GM18499 (cell line): ENCODE measurements around the gene CDC42BPG.
A peak's percentile ranks its signal among the peaks of the same experiment; 100 is the strongest.

Experiments used
- ATAC-seq: cut with Tn5 transposase; IDR thresholded peaks from one replicate; pipeline ENCODE4 v1.9.1; 2021; ENCODE audit warnings: moderate number of reproducible peaks; ENCODE audit not compliant: insufficient read depth, unreplicated experiment

Gene CDC42BPG

DNA sequence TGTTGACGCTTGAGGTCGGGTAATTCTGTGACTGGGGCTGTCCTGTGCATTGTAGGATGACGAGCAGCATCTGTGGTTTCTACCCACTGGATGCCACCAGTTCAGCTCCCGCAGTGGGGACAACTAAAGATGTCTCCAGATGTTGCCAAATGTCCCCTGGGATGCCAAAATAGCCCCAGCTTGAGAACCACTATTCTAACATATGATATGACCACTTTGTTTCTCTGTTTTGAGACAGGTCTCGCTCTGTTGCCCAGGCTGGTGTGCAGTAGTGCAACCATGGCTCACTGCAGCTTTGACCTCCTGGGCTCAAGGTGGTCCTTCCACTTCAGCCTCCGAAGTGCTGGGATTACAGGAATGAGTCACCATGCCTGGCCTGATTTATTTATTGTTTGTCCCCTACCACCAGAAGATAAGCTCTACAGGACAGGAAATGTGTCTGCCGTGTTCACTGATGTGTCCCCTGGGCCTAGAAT is 29.7 kb downstream of the CDC42BPG start:
- ATAC-seq = peak; percentile 51

DNA sequence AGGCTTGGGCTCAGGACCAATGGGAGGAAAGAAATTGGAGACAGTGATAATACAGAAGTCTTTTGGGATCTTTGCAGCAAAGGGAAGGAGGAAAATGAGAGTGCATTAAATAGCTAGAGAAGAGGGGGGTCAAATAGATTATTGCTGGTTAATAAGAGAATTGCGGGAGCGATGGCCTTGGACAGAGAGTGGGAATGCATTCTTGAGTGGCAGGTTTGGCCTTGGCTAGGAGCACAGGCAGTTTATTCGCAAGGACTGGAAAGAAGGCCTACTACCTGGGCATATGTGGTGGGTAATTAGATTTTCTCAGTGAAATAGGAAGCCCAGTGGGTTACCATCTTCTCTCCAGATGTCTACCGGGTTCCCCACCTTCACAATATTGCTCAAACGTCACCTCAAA is 30.6 kb downstream of the CDC42BPG start:
- no peak for ATAC-seq

DNA sequence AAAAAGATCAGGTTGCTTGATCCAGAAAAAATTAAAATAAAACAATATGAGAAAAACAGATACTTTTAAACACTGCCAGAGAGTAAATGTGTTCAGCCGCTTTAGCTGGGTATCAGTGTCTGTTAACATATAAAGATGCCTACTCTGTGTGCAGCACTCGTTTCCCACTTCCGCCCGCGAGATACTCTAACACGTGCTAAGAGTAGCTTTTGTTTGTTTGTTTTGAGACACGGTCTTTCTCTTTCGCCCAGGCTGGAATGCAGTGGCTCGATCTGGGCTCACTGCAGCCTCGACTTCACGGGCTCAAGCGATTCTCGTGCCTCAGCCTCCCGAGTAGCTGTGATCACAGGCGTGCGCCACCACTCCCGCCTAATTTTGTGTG is 33.6 kb downstream of the CDC42BPG start:
- no peak for ATAC-seq

DNA sequence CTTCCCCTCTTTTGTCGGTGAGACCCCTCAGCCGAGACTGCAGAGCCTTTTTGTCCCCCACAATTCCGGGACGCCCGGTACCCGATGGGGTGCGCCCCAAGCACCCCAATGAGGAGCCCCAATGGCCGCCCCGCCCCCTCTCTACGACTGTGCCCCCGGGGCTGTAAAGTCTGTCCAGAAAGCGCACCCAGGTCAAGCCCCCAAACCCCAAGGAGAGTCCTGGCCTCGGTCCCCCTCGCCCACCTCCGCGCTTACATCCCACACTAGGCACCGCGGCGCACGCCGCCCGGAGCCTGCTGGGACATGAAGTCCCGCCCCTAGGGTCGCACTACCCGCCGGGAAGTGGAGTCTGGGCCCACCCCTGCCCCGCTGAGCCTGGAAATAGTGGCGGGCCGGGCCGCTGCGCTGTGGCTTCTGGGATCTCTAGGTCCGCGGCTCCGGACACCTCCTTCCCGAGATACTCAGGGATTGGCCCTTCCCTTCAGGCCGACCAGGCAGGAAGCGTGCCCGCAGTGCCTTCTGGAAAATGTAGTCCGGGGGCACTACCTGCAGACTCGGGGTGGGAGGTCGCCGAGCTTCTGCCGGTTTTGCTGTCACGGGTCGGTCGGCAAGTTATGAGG is 34.1 kb downstream of the CDC42BPG start, which contains the start of gene MEN1:
Gene MEN1, minus strand, starts transcription at position 281 of the 620 bp plus-strand sequence. CDS start 442 bp downstream, outside the sequence.
- ATAC-seq = no peak

DNA sequence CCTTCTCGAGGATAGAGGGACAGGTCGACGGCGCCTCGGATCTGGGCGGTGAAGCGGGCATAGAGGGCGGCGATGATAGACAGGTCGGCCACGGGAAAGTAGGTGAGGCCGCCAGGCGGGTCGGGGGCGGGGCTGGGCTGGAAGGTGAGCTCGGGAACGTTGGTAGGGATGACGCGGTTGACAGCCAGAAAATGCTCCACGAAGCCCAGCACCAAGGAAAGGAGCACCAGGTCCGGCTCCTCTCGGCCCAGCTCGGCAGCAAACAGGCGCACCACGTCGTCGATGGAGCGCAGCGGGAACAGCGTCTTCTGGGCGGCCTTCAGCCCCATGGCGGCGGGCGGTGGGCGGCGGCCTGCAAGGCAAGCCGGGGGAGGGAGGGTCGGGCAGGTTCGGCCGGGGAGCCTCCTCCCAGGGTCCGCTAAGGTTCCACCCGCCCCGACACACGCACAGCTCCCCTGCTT is 34.6 kb downstream of the CDC42BPG start:
- no peak for ATAC-seq

DNA sequence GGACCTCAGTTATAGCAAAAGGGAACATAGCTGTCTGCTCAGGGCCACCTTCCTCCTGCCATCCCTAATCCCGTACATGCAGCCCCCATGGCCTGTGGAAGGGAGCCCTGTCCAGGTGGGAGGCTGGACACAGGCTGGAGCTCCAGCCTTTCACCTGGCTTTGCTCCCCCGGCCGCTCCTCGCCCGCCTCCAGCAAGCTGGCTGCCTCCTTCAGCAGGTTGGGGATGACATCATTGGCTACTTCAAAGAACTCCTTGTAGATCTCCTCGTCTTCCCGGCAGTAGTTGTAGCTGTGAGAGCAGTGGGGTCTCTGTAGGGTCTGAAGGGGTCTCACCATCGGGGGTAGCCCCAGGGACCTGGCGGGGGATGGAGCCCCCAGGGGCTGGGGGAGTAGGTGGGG is 39.0 kb downstream of the CDC42BPG start:
- ATAC-seq = no peak

DNA sequence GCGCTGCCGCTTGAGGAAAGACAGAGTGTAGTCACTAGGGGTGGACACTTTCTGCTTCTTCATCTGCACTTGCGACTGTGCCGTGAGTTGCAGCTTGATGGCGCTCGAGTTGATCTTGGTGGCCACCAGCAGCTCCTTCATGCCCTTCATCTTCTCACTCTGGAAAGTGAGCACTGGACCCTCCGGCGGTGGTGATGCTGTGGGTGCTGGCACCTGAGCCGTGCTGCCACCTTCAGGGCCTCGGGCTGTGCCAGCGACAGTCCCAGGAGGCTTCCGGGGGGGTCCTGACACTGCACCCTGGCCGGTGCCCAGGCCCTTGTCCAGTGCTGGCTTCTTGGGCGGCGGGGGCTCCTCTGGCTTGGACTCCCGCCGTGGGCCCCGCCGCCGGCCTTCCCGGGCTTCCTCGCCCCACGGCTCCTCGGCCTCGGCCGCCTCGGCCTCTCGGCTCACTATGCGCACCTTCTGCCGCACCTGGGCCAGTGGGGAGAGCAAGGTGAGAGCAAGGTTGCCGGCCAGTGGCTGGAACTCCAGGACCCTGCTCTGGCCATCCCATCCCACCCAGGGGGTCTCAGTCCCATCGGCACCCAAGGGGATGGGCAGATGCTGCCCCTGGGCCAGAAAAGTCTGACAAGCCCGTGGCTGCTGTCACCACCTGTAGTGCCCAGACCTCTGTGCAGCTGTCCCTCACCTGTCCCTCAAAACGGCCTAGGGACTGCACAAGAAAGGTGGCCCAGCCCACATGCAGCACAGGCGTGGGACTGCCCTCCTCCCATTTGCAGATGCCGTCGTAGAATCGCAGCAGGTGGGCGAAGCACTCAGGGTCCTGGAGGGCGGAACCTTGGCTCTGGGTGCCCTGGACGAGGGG is 39.9 kb downstream of the CDC42BPG start:
- no peak for ATAC-seq

DNA sequence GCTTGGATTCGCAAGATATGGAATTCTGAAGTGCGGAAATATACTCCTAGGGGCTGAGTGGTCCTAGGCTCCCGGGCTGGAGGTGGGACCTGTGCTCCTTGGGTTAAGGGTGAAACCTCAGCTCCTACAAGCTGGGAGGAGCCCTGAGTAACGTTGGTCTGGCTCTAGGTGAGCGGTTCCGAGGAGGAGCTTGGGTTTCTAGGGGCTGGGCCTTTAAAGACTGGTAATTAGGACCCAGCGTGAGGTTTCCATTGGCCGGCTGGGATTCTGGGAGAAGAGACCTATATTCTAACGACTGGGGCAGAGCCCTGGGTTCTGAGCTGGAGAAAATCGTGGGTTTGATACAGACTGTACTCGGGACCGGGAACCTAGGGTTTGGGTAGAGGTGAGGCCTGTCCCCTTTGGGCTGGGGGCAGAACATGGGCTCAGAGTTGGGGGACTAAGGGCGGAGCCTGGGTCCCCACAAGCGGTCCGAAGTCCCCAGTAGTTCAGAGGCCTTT is 40.6 kb downstream of the CDC42BPG start:
- no peak for ATAC-seq

DNA sequence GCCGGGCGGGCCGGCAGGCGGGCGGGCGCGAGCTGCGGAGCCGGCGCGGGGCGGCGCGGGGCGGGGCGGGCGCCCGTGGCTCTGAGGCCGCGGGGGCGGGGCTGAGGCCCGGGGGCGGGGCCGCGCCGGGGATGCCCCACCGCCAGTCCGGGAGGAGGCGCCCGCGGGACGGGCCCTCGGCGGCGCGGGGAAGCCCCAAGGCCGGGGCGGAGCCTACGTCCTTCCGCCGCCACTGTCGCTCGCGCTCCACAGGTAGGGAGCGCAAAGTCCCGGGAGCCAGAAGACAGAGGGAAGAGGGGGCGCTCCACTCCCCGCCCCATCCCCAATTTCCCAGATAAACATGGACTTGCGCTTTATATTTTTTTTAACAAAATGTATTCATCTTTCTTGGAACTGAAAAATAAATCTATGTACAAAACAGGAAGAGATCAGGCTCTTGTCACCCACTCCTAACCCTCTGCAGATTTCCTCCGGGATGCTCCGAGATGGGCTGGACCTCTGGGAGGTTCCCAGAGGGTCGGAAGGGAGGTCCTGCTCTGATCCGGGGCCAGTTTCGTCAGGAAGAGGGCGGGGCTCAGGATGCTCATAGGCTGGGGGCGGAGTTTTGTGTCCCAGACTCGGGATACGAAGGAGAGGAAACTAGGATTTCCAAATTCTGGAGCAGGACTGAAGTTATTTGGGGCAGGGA is 41.2 kb downstream of the CDC42BPG start, which contains the start of gene MAP4K2:
Gene MAP4K2, minus strand, starts transcription at position 57 of the 688 bp plus-strand sequence. CDS start 65 bp downstream, outside the sequence.
- no peak for ATAC-seq

DNA sequence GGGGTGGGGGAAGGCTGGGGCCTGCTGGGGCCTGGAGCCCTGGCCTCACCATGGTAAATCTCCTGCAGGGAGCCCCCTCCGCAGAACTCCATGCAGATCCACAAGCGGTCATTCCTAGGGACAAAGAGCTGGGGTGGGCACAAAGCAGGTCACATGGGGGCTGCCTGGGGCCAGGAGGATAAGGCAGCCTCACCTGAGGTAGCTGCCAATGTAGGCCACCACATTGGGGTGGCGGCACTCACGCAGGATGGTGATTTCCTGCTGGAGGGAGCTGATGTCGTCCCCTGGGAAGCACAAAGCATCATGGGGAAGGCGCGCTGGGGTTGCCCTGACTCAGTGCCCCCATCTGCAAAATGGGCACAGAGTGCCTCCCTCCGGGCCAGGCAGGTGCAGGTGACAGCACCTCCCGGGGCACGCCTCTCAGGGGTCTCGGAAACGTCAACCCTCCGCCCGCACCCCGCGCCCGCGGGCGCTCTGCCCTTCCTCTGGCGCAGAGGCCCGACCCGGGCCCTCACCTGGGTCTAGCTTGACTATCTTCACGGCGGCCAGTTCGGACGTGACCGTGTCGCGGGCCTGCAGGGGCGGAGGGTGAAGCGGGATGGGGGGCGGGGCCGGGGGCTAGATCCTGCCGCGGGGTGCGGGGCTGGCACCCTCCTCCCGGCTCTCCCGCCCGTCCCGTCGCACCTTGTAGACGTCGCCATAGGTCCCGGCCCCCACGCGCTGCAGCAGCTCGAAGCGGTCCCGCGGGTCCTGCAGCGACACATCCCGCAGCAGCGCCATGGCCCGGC is 41.9 kb downstream of the CDC42BPG start:
- ATAC-seq = no peak

DNA sequence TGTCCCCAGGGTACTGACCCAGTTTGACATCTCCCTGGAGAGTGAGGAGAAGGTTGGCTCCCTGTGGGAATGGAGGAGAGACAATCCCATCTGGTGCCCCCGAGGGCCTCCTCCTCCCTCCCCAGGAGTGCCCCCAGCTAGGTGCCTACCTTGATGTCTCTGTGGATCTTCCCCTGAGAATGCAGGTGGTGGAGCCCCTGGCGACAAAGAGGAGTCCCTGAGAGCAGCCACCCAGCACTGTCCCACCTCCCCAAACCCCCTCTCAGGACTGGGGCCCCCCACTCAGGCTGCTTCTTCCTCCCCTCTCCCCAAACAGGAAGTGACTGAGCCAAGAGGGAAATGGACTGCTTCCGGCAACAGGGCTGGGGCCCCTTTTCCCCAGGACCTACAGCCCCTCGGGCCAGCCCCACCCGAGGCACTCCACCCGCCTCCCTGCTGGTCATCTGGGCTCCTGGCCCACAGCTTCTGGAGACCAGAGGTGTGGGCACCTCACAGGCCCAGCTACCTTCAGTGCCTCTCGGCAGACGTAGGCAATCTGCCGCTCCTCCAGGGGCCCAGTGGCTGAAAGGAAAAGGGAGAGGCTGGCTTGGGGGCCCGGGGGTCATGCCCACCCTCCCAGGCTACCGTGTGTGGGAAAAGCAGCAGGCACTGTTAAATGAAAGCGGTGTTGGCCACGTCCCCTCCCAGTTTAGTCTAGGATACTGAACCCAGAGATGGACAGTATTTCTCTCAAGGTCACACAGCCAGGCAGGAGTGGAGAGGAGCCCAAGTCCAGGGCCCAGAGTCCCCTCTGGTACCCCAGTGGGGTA is 42.7 kb downstream of the CDC42BPG start:
- ATAC-seq = no peak

DNA sequence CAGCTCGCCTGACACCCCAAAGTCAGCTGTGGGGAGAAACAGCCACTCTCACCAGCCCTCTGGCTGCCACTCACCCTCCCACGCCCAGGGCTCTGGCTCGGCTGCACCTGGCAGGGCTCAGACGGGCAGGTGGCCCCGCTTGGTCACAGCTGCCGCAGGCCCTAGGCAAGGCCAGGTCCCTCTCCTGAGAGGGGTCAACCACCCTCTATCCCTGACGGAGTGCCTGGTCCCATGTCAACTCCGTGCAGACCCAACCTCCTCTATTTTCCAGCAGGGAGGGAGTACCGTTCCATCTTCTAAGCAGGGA is 43.3 kb downstream of the CDC42BPG start:
- no peak for ATAC-seq

DNA sequence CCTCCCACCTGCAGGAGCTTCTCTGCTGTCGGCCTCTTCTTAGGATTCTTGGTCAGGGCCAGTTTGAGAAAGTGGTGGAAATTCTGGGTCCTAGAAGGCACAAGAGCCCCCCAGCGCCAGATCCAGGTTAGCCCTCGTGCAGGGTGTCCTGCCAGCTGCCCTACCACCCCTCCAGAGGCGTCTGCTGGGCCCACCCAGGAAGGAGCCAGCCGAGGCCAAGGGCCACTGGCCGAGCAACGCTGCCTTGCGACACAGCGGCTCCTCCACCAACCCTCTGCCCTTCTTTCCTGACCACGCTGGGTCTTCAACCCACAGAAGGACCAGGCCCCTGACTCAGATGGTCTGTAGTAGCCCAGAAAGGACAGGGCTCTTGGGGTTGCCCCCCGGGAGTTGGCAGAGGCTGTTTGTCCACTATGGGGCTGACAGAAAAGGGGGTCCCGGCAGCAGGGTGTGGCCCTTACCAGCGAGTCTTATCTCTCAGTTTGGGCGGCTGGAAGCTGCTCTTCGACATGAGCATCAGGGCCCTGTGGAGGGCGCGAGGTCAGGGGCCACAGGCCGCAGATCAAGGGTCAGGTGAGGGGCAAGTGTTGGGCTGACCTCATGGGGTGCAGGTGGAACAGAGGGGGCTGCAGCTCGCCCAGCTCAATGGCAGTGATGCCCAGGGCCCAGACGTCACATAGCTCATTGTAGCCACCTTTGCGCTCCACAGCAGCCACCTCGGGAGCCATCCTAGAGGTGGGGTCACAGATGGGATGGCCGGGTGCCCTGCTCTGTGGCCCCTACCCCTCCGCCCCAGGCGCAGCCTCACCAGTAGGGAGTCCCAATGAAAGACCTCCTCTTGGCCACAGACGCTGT is 43.9 kb downstream of the CDC42BPG start:
- ATAC-seq = no peak

DNA sequence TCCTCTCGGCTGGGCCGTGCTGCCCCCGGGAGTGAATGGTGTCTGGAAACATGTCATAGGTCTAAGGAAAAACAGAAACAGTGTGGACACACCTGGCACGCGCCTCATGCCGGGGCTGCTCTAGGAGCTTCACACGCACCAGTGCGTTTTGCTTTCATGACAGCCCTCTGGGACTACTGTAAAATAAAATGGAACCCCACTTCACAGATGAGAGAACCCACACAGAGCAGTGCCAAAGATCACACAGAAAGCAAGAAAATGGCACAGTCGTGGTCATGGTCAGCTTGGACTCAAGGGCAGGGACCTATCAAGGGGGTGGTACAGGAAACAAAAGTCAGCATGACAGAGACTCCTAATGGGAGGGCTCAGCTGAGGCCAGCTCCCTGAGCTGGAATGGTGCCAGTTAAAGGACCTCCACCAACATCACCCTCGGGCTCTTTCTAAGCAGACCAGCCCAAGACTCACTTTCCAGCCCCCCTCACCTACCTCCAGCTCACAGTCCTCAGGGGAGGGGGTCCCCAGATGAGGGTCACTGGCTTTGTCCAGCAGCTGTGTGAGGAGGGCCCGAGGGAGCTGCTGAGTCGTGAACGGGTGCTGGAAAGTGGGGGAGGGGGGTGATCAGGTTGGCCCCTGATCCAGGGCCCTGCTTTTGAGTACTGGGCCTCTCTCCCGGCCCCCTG is 44.7 kb downstream of the CDC42BPG start:
- ATAC-seq = no peak

DNA sequence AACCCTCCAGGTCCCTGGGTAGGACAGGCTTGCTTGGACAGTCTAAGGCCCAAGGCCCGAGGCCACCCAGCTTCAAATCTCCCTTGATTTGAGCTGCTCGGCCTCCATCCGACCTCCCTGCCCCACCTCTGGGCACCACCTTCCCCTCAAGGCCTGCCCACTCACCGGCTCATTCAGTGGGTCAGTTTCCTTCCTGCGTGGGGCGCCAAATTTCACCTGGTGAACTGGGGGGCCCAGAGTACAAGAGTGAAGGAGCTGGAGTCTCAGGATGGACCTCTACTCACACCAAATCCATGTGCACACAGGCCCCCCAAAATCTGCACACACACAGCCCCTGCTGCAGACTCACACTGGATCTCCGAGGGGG is 45.2 kb downstream of the CDC42BPG start:
- ATAC-seq = no peak

DNA sequence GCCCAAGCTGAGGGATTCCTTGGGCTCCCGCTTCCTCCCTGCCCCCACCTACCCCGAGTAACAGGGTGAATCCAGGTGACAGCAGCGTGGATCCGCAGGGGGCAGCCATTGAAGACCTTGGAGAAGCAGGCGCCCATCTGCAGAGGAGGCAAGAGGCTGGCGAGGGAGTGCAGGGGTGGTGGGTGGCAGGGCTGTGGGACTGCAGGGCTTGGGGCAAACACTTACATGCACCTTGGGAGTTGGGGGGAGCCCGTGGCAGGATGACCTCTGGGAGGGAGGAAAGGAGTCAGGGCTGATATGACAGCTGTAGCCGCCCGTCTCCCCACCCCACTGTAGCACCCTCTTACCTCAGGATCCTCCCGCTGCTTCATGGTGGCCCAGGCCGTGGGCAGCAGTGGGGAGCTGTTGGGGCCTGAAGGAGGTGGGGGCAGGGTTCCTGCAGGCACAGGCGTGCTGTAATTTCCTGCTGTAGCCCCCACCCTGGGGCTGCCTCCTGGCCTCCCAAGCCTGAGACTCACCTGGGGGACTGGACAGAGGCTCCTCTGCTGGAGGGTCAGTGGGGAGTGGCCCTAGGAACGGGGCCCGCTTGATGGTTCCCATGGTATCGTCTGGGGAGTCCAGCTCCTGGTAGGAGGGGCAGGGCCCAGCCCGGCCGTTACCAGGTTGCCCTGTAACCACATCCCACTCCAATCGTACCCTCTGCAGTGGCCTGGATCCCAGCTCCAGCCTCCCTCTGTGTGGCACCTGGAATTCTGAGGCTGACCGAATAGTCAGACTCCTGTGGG is 47.5 kb downstream of the CDC42BPG start:
- ATAC-seq = no peak
